HG03060 (cell line): ENCODE measurements around the gene MGAT3.
"Not testable (repeated sequence)": the region's sequence is repeated elsewhere in the genome, so short reads cannot be mapped to it uniquely, and the experiment has no call there.

Source experiments
- ATAC-seq: cut with Tn5 transposase; IDR thresholded peaks from one replicate; pipeline ENCODE4 v1.9.1; 2021; ENCODE audit warnings: low read depth, moderate number of reproducible peaks; ENCODE audit not compliant: unreplicated experiment

The MGAT3 gene

DNA sequence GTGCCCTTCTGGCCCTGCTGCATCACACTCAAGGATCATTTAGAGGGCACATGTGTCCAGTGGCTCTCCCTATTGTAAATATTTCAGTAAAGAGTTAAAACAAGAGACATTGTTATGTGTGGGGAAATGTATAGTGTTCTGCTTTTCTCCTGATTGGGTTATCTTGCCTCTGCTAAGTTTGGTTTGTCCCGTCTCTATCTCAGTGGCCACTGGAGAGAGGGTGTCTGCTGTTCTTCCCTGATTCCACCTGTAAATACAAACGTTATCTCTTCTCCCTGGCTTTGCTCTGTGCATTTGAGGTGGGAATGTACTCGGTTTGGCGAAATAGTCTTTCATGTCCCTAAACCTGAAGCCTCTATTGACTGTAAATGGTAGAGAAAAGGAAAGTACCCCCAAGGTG, 51.6 kb downstream of the MGAT3 start:
- ATAC-seq: no peak

DNA sequence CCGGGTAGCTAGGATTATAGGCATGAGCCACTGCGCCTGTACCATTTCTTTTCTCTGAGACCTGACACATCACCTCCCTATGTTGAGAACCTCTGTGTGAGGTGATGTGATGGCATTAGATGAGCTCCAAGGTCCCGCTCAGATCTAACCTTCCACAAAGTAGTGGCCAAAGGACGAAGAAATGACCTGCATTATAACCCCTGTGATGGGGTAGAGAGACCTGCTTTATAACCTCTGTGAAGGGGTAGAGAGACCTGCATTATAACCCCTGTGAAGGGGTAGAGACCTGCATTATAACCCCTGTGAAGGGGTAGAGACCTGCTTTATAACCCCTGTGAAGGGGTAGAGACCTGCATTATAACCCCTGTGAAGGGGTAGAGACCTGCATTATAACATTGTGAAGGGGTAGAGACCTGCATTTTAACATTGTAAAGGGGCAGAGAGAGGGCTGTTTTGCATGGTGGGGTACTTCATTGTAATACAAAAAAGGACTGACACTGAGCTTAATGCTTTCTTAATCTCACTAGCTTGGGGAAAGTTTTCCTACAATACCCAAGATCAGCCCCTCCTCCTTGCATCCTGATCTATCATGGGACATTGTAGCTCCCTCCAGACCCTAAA, 53.8 kb downstream of the MGAT3 start:
- no peak for ATAC-seq

DNA sequence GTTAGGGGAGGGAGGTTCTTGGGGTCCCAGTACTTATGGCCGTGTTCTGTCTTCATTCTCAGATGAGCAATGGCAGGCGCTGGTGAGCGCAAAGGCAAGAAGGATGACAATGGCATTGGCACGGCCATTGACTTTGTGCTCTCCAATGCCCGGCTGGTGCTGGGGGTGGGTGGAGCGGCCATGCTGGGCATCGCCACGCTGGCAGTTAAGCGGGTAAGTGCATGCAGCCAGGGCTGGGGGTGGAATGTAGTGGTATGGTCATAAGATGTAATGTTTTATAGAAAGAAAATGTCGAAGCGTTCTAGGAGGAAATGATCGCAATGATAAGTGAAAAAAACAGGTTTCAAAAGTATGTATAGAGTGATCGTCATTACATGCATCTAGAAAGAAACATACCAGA, 54.4 kb downstream of the MGAT3 start:
- no peak for ATAC-seq

DNA sequence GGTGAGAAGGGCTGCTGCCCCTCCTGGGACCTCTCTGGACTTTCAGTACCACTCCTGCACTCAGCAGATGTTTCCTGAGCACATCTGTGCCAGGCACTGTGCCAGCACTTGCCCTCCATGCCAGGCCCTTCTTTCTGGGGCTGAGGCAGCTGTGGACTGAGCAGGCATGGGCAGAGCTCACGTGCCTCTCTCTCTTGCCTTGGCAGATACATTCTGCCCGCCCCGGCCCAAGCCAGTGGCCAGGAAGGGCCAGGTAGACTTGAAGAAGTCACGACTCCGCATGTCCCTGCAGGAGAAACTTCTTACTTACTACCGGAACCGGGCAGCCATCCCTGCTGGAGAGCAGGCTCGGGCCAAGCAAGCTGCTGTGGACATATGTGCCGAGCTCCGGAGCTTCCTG, 55.2 kb downstream of the MGAT3 start:
- no peak for ATAC-seq

DNA sequence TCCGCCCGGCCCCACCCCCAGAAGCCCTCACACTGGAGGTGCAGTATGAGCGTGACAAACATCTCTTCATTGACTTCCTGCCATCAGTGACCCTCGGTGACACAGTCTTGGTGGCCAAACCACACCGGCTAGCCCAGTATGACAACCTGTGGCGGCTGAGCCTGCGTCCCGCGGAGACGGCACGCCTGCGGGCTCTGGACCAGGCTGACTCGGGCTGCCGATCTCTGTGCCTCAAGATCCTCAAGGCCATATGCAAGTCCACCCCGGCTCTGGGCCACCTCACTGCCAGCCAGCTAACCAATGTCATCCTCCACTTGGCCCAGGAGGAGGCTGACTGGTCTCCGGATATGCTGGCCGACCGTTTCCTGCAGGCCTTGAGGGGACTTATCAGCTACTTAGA, 57.0 kb downstream of the MGAT3 start:
- no peak for ATAC-seq

DNA sequence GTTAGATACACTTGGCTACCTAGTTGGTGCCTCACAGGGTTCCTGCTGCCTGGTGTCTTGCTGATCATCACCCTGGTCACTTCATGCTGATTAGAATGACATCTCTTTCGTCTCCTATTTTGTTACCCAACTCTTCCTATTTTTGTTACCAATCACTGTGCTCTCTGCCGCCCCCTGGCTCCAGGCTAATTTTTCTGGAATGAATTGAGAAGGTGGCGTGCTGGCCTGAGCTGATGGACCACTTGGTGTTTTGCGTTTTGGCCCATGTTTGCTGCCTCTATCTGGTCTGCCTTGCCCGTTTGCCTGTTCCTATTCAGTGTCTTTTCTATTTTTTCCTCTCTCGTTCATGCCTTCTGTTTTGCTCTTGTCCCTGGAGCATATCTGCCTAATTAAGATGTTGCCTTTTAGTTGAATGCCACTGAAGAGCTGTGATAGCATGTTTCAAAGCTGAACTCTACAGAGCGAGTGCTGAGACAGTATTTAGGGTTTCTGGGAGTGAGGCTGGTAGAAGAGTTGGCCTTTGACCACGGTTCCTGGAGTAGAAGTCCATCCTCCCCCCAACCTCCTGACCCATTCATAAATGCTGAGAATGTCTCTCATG, 57.7 kb downstream of the MGAT3 start:
- no peak for ATAC-seq

DNA sequence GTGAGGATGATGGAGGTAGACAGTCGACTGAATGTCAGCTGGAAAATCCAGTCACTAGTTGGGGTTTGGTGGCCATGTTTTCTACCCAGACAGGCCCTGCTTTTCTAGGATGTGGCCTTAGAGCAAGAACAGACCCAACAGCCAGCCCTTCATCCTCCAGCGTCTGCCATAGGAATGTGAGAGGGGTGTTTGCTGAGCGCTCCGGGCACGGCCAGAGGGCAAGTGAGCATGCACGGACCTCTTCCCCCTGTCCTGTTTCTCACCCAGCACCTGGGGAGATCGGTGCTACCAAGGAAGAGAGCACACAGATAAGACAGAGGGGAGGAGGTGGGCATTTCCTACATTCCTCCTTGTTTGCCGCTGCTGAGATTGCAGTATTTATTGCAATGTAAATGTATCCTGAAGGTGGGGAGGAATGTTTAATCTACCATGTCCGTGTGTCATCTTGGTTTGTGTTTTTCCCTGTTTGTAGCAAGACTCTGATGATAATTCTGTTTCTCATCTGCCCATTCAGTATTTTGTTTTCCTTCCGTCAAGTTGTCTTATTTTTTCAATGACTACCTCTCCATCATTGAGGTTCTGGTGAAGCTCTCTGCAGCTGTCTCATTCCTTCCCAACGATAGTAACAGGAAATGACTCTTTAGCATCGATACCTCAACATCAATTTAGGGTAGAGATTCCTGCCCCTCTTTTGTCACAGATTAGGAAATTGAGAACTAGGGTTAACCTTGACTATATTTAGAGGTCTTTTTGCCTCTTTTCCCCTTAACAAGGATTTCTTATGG, 58.6 kb downstream of the MGAT3 start:
- no peak for ATAC-seq

DNA sequence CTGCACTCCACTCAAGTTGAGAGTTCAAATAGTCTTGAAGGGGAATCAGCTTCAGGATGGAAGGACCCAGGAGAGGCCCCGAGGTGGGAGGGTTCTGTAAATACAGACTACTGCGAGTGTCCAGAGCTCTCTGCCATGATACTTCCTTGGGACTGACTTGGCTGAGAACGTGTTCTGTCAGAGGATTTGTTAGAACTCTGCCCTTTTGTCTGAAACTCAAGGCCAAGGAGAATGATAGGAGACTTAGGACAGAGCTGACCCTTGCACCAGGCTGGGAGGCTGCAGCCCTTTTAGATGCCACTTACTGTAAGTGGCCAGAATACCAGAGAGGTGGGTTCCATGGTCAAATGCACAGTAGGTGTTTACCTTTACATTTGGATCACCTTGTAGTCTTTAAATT, 60.7 kb downstream of the MGAT3 start:
- ATAC-seq: no peak

DNA sequence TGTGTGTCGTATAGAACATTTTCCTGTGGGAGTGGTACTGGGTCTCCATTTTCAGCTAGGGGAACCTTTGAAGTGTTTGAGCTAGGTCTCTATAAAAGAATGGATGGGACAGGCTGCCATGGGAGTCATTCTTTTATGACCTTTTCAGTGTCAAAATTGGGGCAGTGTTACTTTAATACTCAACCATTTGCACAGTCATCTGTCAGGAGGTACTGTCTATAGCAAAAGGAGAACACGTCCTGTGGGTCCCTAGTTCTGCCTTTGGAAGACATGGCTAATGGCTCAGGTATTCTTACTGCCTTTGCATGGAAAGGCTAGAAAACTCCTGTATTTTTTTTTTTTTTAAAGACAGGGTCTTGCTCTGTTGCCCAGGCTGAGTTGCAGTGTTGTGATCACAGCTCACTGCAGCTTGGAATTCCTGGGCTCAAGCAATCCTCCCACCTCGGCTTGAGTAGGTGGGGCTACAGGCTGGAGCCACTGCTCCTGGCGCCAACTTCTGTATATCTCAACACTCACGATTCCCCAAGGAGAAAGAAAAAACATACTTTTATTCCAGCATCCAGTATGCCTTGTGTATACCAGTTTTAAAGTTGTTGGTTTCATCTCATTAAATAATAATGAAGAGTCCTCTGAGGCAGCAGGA, 61.5 kb downstream of the MGAT3 start:
- no peak for ATAC-seq

DNA sequence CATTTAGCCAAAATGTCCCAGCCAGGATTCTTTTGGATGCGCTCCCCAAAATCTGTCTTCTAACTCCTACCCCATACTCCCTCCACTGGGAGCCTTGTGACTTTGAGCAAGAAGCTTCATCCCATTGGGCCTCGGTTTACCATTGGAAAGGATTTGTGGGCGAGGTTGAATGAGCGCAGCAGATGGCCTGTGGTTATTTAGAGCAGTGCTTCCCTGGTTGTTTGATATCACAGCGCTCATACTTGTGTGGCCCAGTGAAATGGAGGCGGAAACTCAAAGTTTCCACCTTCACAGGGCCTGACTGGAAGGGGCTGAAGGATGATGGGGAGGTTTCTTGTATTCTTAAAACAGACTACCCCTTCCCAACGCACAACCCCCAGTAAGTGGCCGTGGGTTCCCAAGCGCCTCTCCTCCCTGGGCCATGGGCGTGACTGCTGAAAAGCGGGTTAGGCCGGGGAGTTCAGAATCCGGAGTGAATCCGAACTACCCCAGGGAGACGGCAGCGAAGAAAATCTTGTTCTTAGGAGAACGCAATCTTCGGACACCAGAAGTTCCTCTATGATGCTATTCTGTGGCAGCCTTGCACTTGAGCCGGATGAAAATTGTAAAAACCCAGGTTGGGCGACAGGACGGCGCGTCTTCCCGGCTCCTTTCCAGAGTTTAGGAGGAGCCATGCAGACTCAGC, 62.3 kb downstream of the MGAT3 start:
- ATAC-seq: no peak

DNA sequence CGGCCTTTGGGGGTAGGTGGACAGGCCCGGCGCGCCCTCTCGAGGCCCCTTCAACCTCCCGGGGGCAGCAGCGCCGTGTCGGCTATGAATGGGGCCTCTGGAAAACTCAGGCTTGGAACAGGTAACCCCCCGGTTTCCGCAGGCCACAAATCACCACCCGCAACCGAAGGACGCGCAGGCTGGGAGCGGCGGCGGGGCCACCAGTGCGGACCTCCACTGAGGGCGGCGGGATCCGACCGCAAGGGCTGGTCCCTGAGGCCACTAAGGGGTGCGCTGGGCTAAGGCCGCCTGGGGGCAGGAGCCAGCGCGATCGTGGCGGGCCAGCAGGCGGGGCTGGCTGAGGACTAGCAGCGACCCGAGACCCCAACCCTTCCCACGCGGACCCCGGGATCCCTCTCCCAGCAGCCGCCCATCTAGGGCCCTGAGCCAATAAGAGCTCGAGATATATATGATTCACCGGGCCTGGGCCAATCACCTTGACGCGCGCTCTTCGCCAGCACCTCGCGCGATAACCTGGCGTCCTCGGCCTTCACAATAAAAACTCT, 62.9 kb downstream of the MGAT3 start:
- ATAC-seq: peak; percentile 69

DNA sequence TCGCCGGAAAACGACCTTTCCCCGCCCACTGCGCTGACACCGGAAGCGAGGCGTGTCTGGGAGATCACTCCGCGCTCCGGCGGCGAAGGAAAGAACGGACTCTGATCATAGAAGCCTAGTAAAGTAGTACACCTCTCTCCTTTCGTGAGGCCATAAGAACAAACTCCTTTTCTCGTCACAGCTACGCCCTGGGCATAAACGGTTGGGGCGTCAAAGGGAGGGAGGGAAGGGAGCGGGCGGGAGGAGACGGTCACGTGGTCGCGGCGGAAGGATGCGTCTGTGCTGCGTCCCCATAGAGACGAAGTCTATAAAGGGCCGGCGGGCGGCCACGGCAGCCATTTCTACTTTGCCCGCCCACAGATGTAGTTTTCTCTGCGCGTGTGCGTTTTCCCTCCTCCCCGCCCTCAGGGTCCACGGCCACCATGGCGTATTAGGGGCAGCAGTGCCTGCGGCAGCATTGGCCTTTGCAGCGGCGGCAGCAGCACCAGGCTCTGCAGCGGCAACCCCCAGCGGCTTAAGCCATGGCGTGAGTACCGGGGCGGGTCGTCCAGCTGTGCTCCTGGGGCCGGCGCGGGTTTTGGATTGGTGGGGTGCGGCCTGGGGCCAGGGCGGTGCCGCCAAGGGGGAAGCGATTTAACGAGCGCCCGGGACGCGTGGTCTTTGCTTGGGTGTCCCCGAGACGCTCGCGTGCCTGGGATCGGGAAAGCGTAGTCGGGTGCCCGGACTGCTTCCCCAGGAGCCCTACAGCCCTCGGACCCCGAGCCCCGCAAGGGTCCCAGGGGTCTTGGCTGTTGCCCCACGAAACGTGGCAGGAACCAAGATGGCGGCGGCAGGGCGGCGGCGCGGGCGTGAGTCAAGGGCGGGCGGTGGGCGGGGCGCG, 63.7 kb downstream of the MGAT3 start, which contains the start of gene ATF4:
Gene ATF4 (plus strand): TSS at position 337 of the 880 bp plus-strand sequence. CDS start 884 bp downstream, outside the sequence.
- peak; percentile 19 for ATAC-seq

DNA sequence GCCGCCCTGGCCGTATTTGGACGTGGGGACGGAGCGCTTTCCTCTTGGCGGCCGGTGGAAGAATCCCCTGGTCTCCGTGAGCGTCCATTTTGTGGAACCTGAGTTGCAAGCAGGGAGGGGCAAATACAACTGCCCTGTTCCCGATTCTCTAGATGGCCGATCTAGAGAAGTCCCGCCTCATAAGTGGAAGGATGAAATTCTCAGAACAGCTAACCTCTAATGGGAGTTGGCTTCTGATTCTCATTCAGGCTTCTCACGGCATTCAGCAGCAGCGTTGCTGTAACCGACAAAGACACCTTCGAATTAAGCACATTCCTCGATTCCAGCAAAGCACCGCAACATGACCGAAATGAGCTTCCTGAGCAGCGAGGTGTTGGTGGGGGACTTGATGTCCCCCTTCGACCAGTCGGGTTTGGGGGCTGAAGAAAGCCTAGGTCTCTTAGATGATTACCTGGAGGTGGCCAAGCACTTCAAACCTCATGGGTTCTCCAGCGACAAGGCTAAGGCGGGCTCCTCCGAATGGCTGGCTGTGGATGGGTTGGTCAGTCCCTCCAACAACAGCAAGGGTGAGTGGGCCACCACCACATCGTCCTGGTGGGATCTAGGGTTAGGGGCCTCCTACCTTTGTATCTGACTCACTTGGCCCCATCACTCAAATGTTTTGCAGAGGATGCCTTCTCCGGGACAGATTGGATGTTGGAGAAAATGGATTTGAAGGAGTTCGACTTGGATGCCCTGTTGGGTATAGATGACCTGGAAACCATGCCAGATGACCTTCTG, 64.5 kb downstream of the MGAT3 start:
- ATAC-seq: not testable (repeated sequence)

DNA sequence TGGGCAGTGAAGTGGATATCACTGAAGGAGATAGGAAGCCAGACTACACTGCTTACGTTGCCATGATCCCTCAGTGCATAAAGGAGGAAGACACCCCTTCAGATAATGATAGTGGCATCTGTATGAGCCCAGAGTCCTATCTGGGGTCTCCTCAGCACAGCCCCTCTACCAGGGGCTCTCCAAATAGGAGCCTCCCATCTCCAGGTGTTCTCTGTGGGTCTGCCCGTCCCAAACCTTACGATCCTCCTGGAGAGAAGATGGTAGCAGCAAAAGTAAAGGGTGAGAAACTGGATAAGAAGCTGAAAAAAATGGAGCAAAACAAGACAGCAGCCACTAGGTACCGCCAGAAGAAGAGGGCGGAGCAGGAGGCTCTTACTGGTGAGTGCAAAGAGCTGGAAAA, 65.3 kb downstream of the MGAT3 start:
- ATAC-seq: not testable (repeated sequence)

DNA sequence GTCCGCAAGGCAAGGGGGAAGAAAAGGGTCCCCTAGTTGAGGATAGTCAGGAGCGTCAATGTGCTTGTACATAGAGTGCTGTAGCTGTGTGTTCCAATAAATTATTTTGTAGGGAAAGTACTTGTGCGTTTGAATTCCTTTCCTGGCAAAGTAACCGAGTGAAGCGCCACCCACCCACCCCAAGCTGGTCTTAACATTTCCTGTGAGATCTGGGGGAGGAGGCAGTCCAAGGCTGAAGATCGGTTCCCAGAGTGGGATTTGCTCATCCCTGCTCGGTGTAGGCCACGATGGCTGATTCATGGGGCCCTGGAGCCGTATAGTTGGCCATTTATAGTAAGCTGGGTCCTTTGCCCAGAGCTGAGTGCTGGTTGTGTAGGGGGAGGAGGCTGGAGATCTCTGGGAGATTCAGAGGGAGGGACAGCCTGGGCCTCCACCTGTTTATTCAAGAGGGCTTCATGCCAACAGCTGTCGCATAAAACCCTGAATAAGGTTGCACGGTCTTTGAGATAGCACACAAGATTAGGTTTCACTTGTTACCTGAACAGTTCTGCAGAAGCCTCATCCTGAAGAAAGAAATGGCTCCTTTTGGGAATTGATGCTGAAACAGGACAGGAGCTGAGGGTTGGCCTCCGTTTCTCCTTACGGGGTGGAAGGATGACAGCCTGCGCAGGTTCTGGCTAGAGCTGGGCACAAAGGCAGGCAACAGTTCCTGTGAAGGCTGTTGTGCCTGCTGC, 65.9 kb downstream of the MGAT3 start:
- no peak for ATAC-seq

DNA sequence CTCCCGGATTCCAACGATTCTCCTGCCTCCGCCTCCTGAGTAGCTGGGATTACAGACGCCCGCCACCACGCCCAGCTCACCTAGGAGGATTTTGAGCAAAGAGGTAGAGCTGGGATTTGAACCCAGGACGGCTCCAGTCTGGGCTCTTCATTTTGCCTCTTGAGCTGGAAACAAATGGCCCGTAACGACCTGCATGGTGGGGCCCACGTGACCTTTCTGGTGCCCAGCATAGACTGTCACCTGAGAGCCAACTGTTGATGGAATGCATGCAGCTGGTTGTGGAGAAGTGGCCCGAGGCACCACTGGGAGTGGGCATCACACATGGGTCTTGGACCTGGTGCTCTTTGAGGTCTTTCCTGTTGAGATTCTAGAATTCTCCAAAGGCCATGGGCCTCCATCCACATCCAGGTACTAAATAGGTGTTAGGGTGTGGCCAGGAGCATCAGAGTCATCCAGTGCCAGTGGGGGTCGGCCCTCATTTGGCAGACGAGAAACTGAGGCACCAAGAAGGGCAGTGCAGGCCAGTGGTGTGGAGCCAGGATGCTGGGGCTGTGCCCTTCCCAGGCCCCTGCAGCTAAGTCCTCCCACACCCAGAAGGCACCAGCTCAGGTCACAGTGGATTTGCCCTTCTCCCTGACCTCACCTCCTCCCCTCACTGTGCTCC, 67.4 kb downstream of the MGAT3 start:
- ATAC-seq: no peak
